Measurements from ENCODE around the gene SOX13.

DNA sequence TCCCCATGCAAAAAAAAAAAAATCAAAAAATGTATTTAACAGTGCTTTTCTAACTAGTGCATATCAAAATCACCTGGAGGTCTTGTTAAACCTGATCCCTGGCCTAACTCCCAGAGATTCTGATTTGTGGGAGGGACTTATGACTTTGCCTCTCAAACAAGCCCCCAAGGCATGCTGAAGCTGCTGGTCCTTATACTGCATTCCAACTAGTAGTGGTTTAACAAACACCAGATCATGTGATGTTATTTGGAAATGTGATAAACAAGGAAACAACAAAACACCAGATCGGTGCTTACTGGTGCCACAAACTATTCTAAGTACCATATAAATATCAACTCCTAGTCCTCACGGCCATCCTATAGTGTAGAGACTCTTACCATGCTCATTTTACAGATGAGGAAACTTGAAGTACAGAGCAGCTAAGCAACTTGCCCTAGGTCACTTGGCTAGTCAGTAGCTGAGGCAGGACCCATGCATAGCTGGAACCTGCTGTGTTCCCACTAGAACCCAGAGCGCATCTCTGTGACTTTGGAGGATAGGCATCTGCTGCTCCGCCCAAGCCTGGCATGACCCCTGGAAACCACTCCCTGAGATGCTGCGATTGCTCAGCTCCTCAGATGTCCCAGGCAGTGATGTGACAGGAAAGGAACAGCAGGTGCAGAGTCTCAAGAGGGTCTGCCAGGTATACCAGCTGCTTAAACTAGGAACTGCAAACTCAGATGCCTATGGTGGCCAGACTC is 38.1 kb downstream of the SOX13 start:
- TF ChIP-seq POLR2A (IDR thresholded peaks at IDR 0.05; ENCODE audit: low read depth) (no peak), EP300 (IDR thresholded peaks at IDR 0.05) (no peak)

Data from esophagus muscularis mucosa (tissue), 2 donors.